SK-N-SH (cell line): ENCODE results near the gene FUT4. TPM values are rescaled to one million over a fixed set of nuclear protein-coding genes. Genes with fewer than 3 reads are reported as not detected.

Source experiments
- CTCF ChIA-PET: fragments of 300-600, 350-600 bp; formaldehyde crosslinking; extraction: SDS; loops from one replicate; lab custom pipeline; 2021; lab: Yijun Ruan, JAX
- POLR2A ChIA-PET: fragments of 350-600 bp; sonication (Branson Sonifier 250); formaldehyde crosslinking; extraction: SDS; loops from one replicate; lab custom pipeline; 2020; ENCODE audit warnings: antibody characterized with exemption, inconsistent platforms; lab: Yijun Ruan, JAX
- DNase-seq: peaks from one replicate; pipeline ENCODE4 v3.0.0; 2012
- H2AFZ ChIP-seq: fragments of 200-600 bp; sonication (generic); 2 replicates; pipeline ENCODE4 v1.8.1; 2016; ENCODE audit warnings: antibody characterized with exemption, mild to moderate bottlenecking, low read depth
- H3F3A ChIP-seq: fragments of 200-600 bp; sonication (generic); replicated peaks from 2 replicates; pipeline ENCODE3; 2016; ENCODE audit warnings: antibody characterized with exemption, mild to moderate bottlenecking; ENCODE audit not compliant: insufficient read depth
- H3K27ac ChIP-seq, 2 experiments: fragments of 200-500 bp in 1 of 2; fragments of 200-600 bp in 1 of 2; sonication (Bioruptor generic) in 1 of 2; sonication (generic), shearing (Covaris generic) in 1 of 2; 2 replicates each; pipeline versions ENCODE4 v1.5.1 to v1.6.1; 2014 to 2016; ENCODE audit warnings: low read depth in 2 of 2, inconsistent platforms in 1 of 2, low read length in 1 of 2, mild to moderate bottlenecking in 1 of 2, mixed read lengths in 1 of 2
- H3K27me3 ChIP-seq: fragments of 200-600 bp; sonication (generic), shearing (Covaris generic); 2 replicates; pipeline ENCODE4 v1.6.1; 2016; ENCODE audit warnings: mixed run types; ENCODE audit not compliant: insufficient read depth
- H3K36me3 ChIP-seq, 2 experiments: fragments of 200-500 bp in 1 of 2; fragments of 200-600 bp in 1 of 2; sonication (Bioruptor generic) in 1 of 2; sonication (generic) in 1 of 2; replicated peaks in 1 of 2; 2 replicates each; pipeline versions ENCODE3 to v1.5.1; 2014 to 2016; ENCODE audit warnings: low read length in 1 of 2, mild to moderate bottlenecking in 1 of 2; ENCODE audit not compliant: insufficient read depth in 2 of 2, control insufficient read depth in 1 of 2
- H3K4me1 ChIP-seq, 2 experiments: fragments of 200-500 bp in 1 of 2; fragments of 200-600 bp in 1 of 2; sonication (Bioruptor generic) in 1 of 2; sonication (generic), shearing (Covaris generic) in 1 of 2; 2 replicates each; pipeline versions ENCODE4 v1.5.1 to v1.6.1; 2014 to 2016; ENCODE audit warnings: low read depth in 1 of 2, low read length in 1 of 2, mixed run types in 1 of 2; ENCODE audit not compliant: insufficient read depth in 2 of 2, control insufficient read depth in 1 of 2
- H3K4me2 ChIP-seq: fragments of 200-600 bp; sonication (generic), shearing (Covaris generic); 2 replicates; pipeline ENCODE4 v1.6.1; 2017; ENCODE audit warnings: mixed run types
- H3K4me3 ChIP-seq, 2 experiments: fragments of 200-500 bp in 1 of 2; fragments of 200-600 bp in 1 of 2; sonication (Bioruptor generic) in 1 of 2; sonication (generic), shearing (Covaris generic) in 1 of 2; 2 replicates each; pipeline versions ENCODE4 v1.5.1 to v1.8.1; 2014 to 2016; ENCODE audit warnings: low read depth in 2 of 2, inconsistent platforms in 1 of 2, low read length in 1 of 2, mild to moderate bottlenecking in 1 of 2, mixed read lengths in 1 of 2, moderate library complexity in 1 of 2
- H3K79me2 ChIP-seq: fragments of 200-600 bp; sonication (generic); 2 replicates; pipeline ENCODE4 v1.8.1; 2017; ENCODE audit warnings: mild to moderate bottlenecking; ENCODE audit not compliant: insufficient read depth
- H3K9ac ChIP-seq: fragments of 200-600 bp; sonication (generic); 2 replicates; pipeline ENCODE4 v1.6.1; 2017; ENCODE audit warnings: mixed run types
- H3K9me2 ChIP-seq: fragments of 200-600 bp; sonication (generic); 2 replicates; pipeline ENCODE4 v1.6.1; 2017; ENCODE audit warnings: mixed run types
- H3K9me3 ChIP-seq: fragments of 200-600 bp; sonication (generic); 2 replicates; pipeline ENCODE4 v1.6.1; 2017; ENCODE audit warnings: mixed run types, mild to moderate bottlenecking, moderate library complexity
- H4K20me1 ChIP-seq: fragments of 200-600 bp; sonication (generic); 2 replicates; pipeline ENCODE4 v1.6.1; 2017; ENCODE audit warnings: mild to moderate bottlenecking, mixed run types; ENCODE audit not compliant: insufficient read depth
- CTCF ChIP-seq: fragments of 200-600 bp; sonication (generic); IDR thresholded peaks from 2 replicates; pipeline ENCODE4 v1.6.1; 2017; ENCODE audit warnings: antibody characterized with exemption, mild to moderate bottlenecking, moderate library complexity
- ELF1 ChIP-seq: IDR thresholded peaks from 2 replicates; pipeline ENCODE4 v1.4.0; 2012
- EZH2phosphoT487 ChIP-seq: fragments of 200-600 bp; sonication (generic); IDR thresholded peaks from 2 replicates; pipeline ENCODE4 v1.6.1; 2017; ENCODE audit warnings: low read depth, mixed run types, mild to moderate bottlenecking, antibody characterized with exemption, moderate library complexity, borderline replicate concordance
- FOSL2 ChIP-seq: IDR thresholded peaks from 2 replicates; pipeline ENCODE4 v1.4.0; 2012; ENCODE audit warnings: low read depth, mild to moderate bottlenecking, moderate library complexity, borderline replicate concordance
- FOXM1 ChIP-seq: IDR thresholded peaks from 2 replicates; pipeline ENCODE4 v1.4.0; 2012; ENCODE audit warnings: low read depth, mild to moderate bottlenecking
- GABPA ChIP-seq: IDR thresholded peaks from 2 replicates; pipeline ENCODE4 v1.4.0; 2012; ENCODE audit warnings: low read depth, mild to moderate bottlenecking
- MEF2A ChIP-seq: IDR thresholded peaks from 2 replicates; pipeline ENCODE4 v1.4.0; 2012; ENCODE audit warnings: low read depth, borderline replicate concordance
- NFIC ChIP-seq: IDR thresholded peaks from 2 replicates; pipeline ENCODE4 v1.4.0; 2012; ENCODE audit warnings: borderline replicate concordance
- RAD21 ChIP-seq: IDR thresholded peaks from 2 replicates; pipeline ENCODE4 v1.6.1; 2012; ENCODE audit warnings: mild to moderate bottlenecking, low read length
- REST ChIP-seq: IDR thresholded peaks from 2 replicates; pipeline ENCODE4 v1.6.1; 2012; ENCODE audit warnings: mild to moderate bottlenecking, low read depth, low read length, moderate library complexity
- RFX5 ChIP-seq: IDR thresholded peaks from 2 replicates; pipeline ENCODE4 v1.6.1; 2012; ENCODE audit warnings: mild to moderate bottlenecking, improper control_type of control experiment, low read length
- TCF12 ChIP-seq: IDR thresholded peaks from 2 replicates; pipeline ENCODE4 v1.4.0; 2012
- USF2 ChIP-seq: fragments of 150-350 bp; IDR thresholded peaks from 2 replicates; pipeline ENCODE4 v1.6.1; 2017; ENCODE audit warnings: antibody characterized with exemption, low read length, low read depth, borderline replicate concordance
- YY1 ChIP-seq: IDR thresholded peaks from 2 replicates; pipeline ENCODE4 v1.4.0; 2012; ENCODE audit warnings: low read depth, mild to moderate bottlenecking
- WGBS: methylation state at CpG from one replicate; pipeline ENCODE4 v1.1.6; 2017; ENCODE audit warnings: low lambda C conversion rate; 5-methylcytosine and 5-hydroxymethylcytosine counted together
- polyA plus RNA-seq, 3 experiments: library from polyadenylated mRNA; depleted of rRNA; stranded (reverse); fragments of >200 nt; gene quantifications; 2 replicates each; pipeline ENCODE4 v1.2.3, GENCODE V29; 2012

Gene FUT4
- polyA plus RNA-seq, 1 of the 3 experiments (the other 2 are of a cell fraction): 1.9 TPM

- 67% methylated on average over 2 of the region's 2 CpGs for WGBS
- Histone ChIP-seq H3F3A (no peaks in the 10 kb centered on the region), H3K4me1 (no peaks in the 10 kb centered on the region; a peak in 1 of 4 replicates), H3K27me3 (no peaks in the 10 kb centered on the region), H3K9me3 (no peaks in the 10 kb centered on the region), H3K36me3 (no peaks in the 10 kb centered on the region), H3K9ac (no peak overlapping the region), H3K4me2 (no peak overlapping the region), H2AFZ (no peak overlapping the region), H3K27ac (no peak overlapping the region), H3K79me2 (no peaks in the 10 kb centered on the region), H3K9me2 (no peaks in the 10 kb centered on the region), H3K4me3 (no peak overlapping the region), H4K20me1 (no peaks in the 10 kb centered on the region)
- peak; percentile 54; the same call in 1 of the 2 replicates for TF ChIP-seq REST
- TF ChIP-seq RFX5: no peak
- ChIA-PET CTCF (interaction anchor here (0.9 to 2.4 kb wide), 3 partner anchors 9 to 34 kb away, joined by 4 to 11 read pairs (median 6); no protein-coding TSS in a partner anchor), POLR2A (no interaction called here)
- DNase-seq: no peak
Measured at GRCh38 chr11:94588366-94588942, 44.7 kb downstream of the FUT4 start.

GRCh38 chr11:94590352-94591041, 46.8 kb downstream of the FUT4 start:
- H2AFZ ChIP-seq: no peak overlapping the region
- POLR2A ChIA-PET: no interaction called here
- WGBS: 70% methylated on average over 6 of the region's 6 CpGs
- H3K36me3 ChIP-seq: no peaks in the 10 kb centered on the region
- H3K27ac ChIP-seq: no peak overlapping the region
- H3F3A ChIP-seq: no peaks in the 10 kb centered on the region
- CTCF ChIA-PET: interaction anchor here (1.0 to 1.8 kb wide), 2 partner anchors 33 to 307 kb away, joined by 4 to 5 read pairs; no protein-coding TSS in a partner anchor
- no peaks in the 10 kb centered on the region for H3K9me3 ChIP-seq
- H3K79me2 ChIP-seq: no peaks in the 10 kb centered on the region
- H3K4me3 ChIP-seq: no peak overlapping the region
- H3K9me2 ChIP-seq: no peaks in the 10 kb centered on the region
- DNase-seq: no peak
- TF ChIP-seq FOXM1 (no peak), MEF2A (no peak), GABPA (no peak), ELF1 (no peak), EZH2phosphoT487 (no peak), RAD21 (no peak), YY1 (no peak), USF2 (no peak), NFIC (no peak), TCF12 (no peak), FOSL2 (no peak), CTCF (no peak)
- TF ChIP-seq, all 33 proteins: peak for 0
- Histone ChIP-seq H3K4me1 (no peaks in the 10 kb centered on the region; a peak in 1 of 4 replicates), H4K20me1 (no peaks in the 10 kb centered on the region), H3K27me3 (no peaks in the 10 kb centered on the region), H3K4me2 (no peak overlapping the region), H3K9ac (no peak overlapping the region)
